ENCODE measurements around the gene ARL2BP.

DNA sequence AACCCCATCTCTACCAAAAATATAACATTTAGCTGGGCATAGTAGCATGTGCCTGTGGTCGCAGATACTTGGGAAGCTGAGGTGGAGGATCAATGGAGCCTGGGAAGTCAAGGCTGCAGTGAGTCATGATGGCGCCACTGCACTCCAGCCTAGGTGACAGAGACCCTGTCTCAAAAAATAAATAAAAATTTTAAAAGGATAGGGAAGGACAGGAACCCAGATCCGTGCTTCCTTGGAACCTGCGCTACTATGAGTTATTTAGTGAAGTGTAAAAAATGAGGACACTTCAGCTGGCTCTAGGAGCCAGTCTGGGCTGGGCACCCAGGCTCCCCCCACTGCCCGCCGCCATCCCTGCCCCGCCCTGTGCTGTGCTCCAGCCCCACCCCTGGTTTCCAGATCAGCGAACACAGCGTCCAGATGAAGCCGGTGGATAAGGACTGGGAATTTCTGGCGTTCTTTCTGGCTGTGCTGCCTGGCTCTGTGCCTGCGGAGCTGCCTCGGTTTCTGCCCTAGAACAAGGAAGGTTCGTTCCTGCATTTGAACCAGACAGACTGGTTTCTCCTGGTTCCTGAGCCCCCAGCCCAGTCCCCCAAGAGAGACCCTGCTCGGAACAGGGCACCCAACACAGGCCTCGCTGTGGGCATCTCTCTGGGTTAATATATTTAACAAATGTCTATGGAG is 20.9 kb downstream of the ARL2BP start:
- TF ChIP-seq, protein P1, sequence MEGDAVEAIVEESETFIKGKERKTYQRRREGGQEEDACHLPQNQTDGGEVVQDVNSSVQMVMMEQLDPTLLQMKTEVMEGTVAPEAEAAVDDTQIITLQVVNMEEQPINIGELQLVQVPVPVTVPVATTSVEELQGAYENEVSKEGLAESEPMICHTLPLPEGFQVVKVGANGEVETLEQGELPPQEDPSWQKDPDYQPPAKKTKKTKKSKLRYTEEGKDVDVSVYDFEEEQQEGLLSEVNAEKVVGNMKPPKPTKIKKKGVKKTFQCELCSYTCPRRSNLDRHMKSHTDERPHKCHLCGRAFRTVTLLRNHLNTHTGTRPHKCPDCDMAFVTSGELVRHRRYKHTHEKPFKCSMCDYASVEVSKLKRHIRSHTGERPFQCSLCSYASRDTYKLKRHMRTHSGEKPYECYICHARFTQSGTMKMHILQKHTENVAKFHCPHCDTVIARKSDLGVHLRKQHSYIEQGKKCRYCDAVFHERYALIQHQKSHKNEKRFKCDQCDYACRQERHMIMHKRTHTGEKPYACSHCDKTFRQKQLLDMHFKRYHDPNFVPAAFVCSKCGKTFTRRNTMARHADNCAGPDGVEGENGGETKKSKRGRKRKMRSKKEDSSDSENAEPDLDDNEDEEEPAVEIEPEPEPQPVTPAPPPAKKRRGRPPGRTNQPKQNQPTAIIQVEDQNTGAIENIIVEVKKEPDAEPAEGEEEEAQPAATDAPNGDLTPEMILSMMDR (conservative IDR thresholded peaks at IDR 0.05; ENCODE audit: low read length), result no peak
- no peak for TF ChIP-seq EZH2phosphoT487 (IDR thresholded peaks at IDR 0.05; ENCODE audit: borderline replicate concordance, low read depth, low read length)

Data from OCI-LY7 (cell line).